HG02970 (cell line): Measurements from ENCODE around the gene MPPE1.
"Not testable (repeated sequence)": the region's sequence is repeated elsewhere in the genome, so short reads cannot be mapped to it uniquely, and the experiment has no call there.

Experiments
- ATAC-seq: cut with Tn5 transposase; IDR thresholded peaks from one replicate; pipeline ENCODE4 v1.9.1; 2021; ENCODE audit warnings: mild to moderate bottlenecking, moderate library complexity, moderate number of reproducible peaks; ENCODE audit not compliant: unreplicated experiment, low FRiP score

The MPPE1 gene

GRCh38 chr18:11927497-11927896 is 19.4 kb upstream of the MPPE1 start:
- no peak for ATAC-seq

- no peak for ATAC-seq
Measured at GRCh38 chr18:11925800-11926481, 17.8 kb upstream of the MPPE1 start.

- ATAC-seq, result no peak
Measured at GRCh38 chr18:11923450-11923849, 15.3 kb upstream of the MPPE1 start.

GRCh38 chr18:11919522-11919921 is 11.4 kb upstream of the MPPE1 start:
- not testable (repeated sequence) for ATAC-seq

GRCh38 chr18:11916880-11917279 is 8.8 kb upstream of the MPPE1 start:
- ATAC-seq, result not testable (repeated sequence)

- ATAC-seq, result no peak
Measured at GRCh38 chr18:11909591-11910026, 1.5 kb upstream of the MPPE1 start.

- ATAC-seq, result no peak
Measured at GRCh38 chr18:11909061-11909455, 941 bp upstream of the MPPE1 start.

- no peak for ATAC-seq
Measured at GRCh38 chr18:11906926-11907874, 917 bp downstream of the MPPE1 start.

GRCh38 chr18:11906176-11906575 is 1.9 kb downstream of the MPPE1 start:
- no peak for ATAC-seq

GRCh38 chr18:11905613-11906012 is 2.5 kb downstream of the MPPE1 start:
- no peak for ATAC-seq

- ATAC-seq, result no peak
Measured at GRCh38 chr18:11902522-11903292, 5.4 kb downstream of the MPPE1 start.

GRCh38 chr18:11901826-11902438 is 6.2 kb downstream of the MPPE1 start:
- ATAC-seq, result no peak

GRCh38 chr18:11899063-11899462 is 9.1 kb downstream of the MPPE1 start:
- ATAC-seq, result no peak

GRCh38 chr18:11897781-11898180 is 10.3 kb downstream of the MPPE1 start:
- ATAC-seq, result no peak

GRCh38 chr18:11892438-11892837 is 15.7 kb downstream of the MPPE1 start:
- ATAC-seq, result not testable (repeated sequence)

- no peak for ATAC-seq
Measured at GRCh38 chr18:11891737-11892136, 16.4 kb downstream of the MPPE1 start.

GRCh38 chr18:11889284-11889683 is 18.8 kb downstream of the MPPE1 start:
- no peak for ATAC-seq

GRCh38 chr18:11888726-11889125 is 19.4 kb downstream of the MPPE1 start:
- ATAC-seq, result no peak

GRCh38 chr18:11887328-11888128 is 20.6 kb downstream of the MPPE1 start:
- no peak for ATAC-seq
